A549 (cell line): Measurements from ENCODE around the gene SCAMP2. TPM values are rescaled to one million over a fixed set of nuclear protein-coding genes. Genes with fewer than 3 reads are reported as not detected.

Source experiments
- ATAC-seq, 2 experiments: fragments of 200-7000 bp in 1 of 2; fragments of >200 bp in 1 of 2; cut with Nextera tagmentation in 1 of 2; cut with Tn5 transposase in 1 of 2; 3 replicates each; pipeline versions ENCODE4 v1.8.0 to v1.9.1; 2018 to 2020; ENCODE audit warnings: mild to moderate bottlenecking in 1 of 2, moderate library complexity in 1 of 2
- CTCF ChIA-PET: fragments of 300-600 bp; sonication (Branson Sonifier 250); formaldehyde crosslinking; extraction: SDS; loops from one replicate; lab custom pipeline; 2021; ENCODE audit warnings: antibody characterized with exemption, inconsistent platforms; lab: Yijun Ruan, JAX
- POLR2A ChIA-PET: fragments of 350-600 bp; formaldehyde crosslinking; extraction: SDS; loops from one replicate; lab custom pipeline; 2021; ENCODE audit warnings: antibody characterized with exemption, inconsistent platforms; lab: Yijun Ruan, JAX
- DNase-seq, 2 experiments: peaks; one replicate each; pipeline versions ENCODE4 v3.0.0 to v3.0.0-alpha.2; 2011 to 2016; ENCODE audit warnings: low read depth in 1 of 2, low spot score in 1 of 2
- FAIRE-seq: peaks from 2 replicates; lab custom pipeline; 2011; peaks lifted over from hg19 to GRCh38; lab: Jason Lieb, UNC
- H3K27ac ChIP-seq, 2 experiments: fragments of >200 bp; sonication (Bioruptor Twin); formaldehyde crosslinking; 3 replicates each; pipeline ENCODE4 v1.5.1; 2016 to 2017
- H3K4me1 ChIP-seq: fragments of >200 bp; sonication (Bioruptor Twin); formaldehyde crosslinking; 3 replicates; pipeline ENCODE4 v1.6.1; 2016
- H3K4me2 ChIP-seq: fragments of >200 bp; sonication (Bioruptor Twin); formaldehyde crosslinking; 3 replicates; pipeline ENCODE4 v1.6.1; 2016
- H3K4me3 ChIP-seq: fragments of >200 bp; sonication (Bioruptor Twin); formaldehyde crosslinking; 3 replicates; pipeline ENCODE4 v1.5.1; 2016
- H3K9me3 ChIP-seq: fragments of >200 bp; sonication (Bioruptor Twin); formaldehyde crosslinking; 3 replicates; pipeline ENCODE4 v1.6.1; 2016
- ATOH8 ChIP-seq: fragments of 250-450 bp; sonication (Bioruptor Pico); IDR thresholded peaks from 2 replicates; pipeline ENCODE4 v1.5.0; 2020; ENCODE audit warnings: low read depth, mild to moderate bottlenecking, moderate library complexity
- BHLHE40 ChIP-seq: IDR thresholded peaks from 2 replicates; pipeline ENCODE4 v1.6.1; 2012; ENCODE audit warnings: low read depth, low read length, inconsistent platforms
- CBX2 ChIP-seq: fragments of 200-600 bp; sonication (generic); IDR thresholded peaks from 2 replicates; pipeline ENCODE4 v1.6.1; 2016; ENCODE audit warnings: low read depth, mild to moderate bottlenecking, borderline replicate concordance
- CHD2 ChIP-seq: fragments of 150-350 bp; IDR thresholded peaks from 2 replicates; pipeline ENCODE4 v1.6.1; 2014; ENCODE audit warnings: low read length; ENCODE audit not compliant: partially characterized antibody
- CHD4 ChIP-seq: fragments of 200-600 bp; sonication (generic); IDR thresholded peaks from 2 replicates; pipeline ENCODE4 v1.6.1; 2016; ENCODE audit warnings: antibody characterized with exemption, mild to moderate bottlenecking, borderline replicate concordance
- EHF ChIP-seq: fragments of 250-450 bp; sonication (Bioruptor Pico); IDR thresholded peaks from 2 replicates; pipeline ENCODE4 v1.5.0; 2020; ENCODE audit warnings: mild to moderate bottlenecking
- EHMT2 ChIP-seq: fragments of 200-600 bp; sonication (generic); IDR thresholded peaks from 2 replicates; pipeline ENCODE4 v1.6.1; 2016; ENCODE audit warnings: antibody characterized with exemption, low read depth, mild to moderate bottlenecking, moderate library complexity
- FOSB ChIP-seq: fragments of 250-450 bp; sonication (Bioruptor Pico); IDR thresholded peaks from 2 replicates; pipeline ENCODE4 v1.5.0; 2020; ENCODE audit warnings: mild to moderate bottlenecking, moderate library complexity
- HDAC2 ChIP-seq: fragments of 200-600 bp; sonication (generic); IDR thresholded peaks from 2 replicates; pipeline ENCODE4 v1.6.1; 2016
- HES2 ChIP-seq: fragments of >200 bp; sonication (Bioruptor Twin); formaldehyde crosslinking; IDR thresholded peaks from 2 replicates; pipeline ENCODE4 v1.6.1; 2016
- HEYL ChIP-seq: fragments of 250-450 bp; sonication (Bioruptor Pico); IDR thresholded peaks from 2 replicates; pipeline ENCODE4 v1.8.0; 2021; ENCODE audit warnings: mild to moderate bottlenecking, moderate library complexity
- HOXB13 ChIP-seq: fragments of 250-450 bp; sonication (Bioruptor Pico); IDR thresholded peaks from 2 replicates; pipeline ENCODE4 v1.5.0; 2020; ENCODE audit warnings: low read depth, mild to moderate bottlenecking, moderate library complexity
- KDM5A ChIP-seq: fragments of 200-600 bp; sonication (generic); IDR thresholded peaks from 2 replicates; pipeline ENCODE4 v1.6.1; 2016; ENCODE audit warnings: antibody characterized with exemption, mild to moderate bottlenecking
- MAFK ChIP-seq: fragments of 450-650 bp; IDR thresholded peaks from 2 replicates; pipeline ENCODE4 v1.6.1; 2014; ENCODE audit not compliant: partially characterized antibody
- NR3C1 ChIP-seq: fragments of >200 bp; sonication (Bioruptor Twin); formaldehyde crosslinking; IDR thresholded peaks from 3 replicates; pipeline ENCODE4 v1.6.1; 2017
- POLR2AphosphoS2 ChIP-seq: conservative IDR thresholded peaks from 2 replicates; pipeline ENCODE4 v1.6.1; 2012; ENCODE audit warnings: low read length, improper control_type of control experiment, inconsistent platforms
- RCOR1 ChIP-seq: fragments of 150-350 bp; IDR thresholded peaks from 2 replicates; pipeline ENCODE4 v1.6.1; 2014; ENCODE audit warnings: antibody characterized with exemption, low read length, low read depth
- RFX5 ChIP-seq: fragments of 450-650 bp; IDR thresholded peaks from 2 replicates; pipeline ENCODE4 v1.7.1; 2014; ENCODE audit warnings: antibody characterized with exemption, mild to moderate bottlenecking, moderate library complexity
- SREBF2 ChIP-seq: fragments of 450-650 bp; IDR thresholded peaks from 2 replicates; pipeline ENCODE4 v1.6.1; 2014; ENCODE audit warnings: mild to moderate bottlenecking, moderate library complexity
- TP53 ChIP-seq: fragments of 250-450 bp; sonication (Bioruptor Pico); IDR thresholded peaks from 2 replicates; pipeline ENCODE4 v1.5.0; 2021; ENCODE audit warnings: mild to moderate bottlenecking, moderate library complexity
- ZNF302 ChIP-seq: fragments of 250-450 bp; sonication (Bioruptor Pico); IDR thresholded peaks from 2 replicates; pipeline ENCODE4 v1.9.0; 2021; ENCODE audit warnings: inconsistent platforms, mild to moderate bottlenecking, moderate library complexity
- WGBS: methylation state at CpG from one replicate; pipeline ENCODE4 v1.1.6; 2017; ENCODE audit errors: missing lambda C conversion rate; 5-methylcytosine and 5-hydroxymethylcytosine counted together
- polyA plus RNA-seq, 4 experiments: library from polyadenylated mRNA; depleted of rRNA in 3 of 4; stranded (reverse); fragments of >200 nt; fragmentation: RNase III in 1 of 4; extraction: RNeasy Plus Mini Kit Qiagen cat#74134 plus additional on column Dnase treatment in 1 of 4; gene quantifications; 2 replicates in 3 of 4; 3 replicates in 1 of 4; pipeline ENCODE4 v1.2.3, GENCODE V29; 2011 to 2017
- TF ChIP-seq, protein P1 (sequence below): IDR thresholded peaks from 2 replicates; pipeline ENCODE4 v1.6.1; 2012
- TF ChIP-seq, protein P2 (sequence below): fragments of >200 bp; sonication (Bioruptor Twin); formaldehyde crosslinking; IDR thresholded peaks from 3 replicates; pipeline ENCODE4 v1.5.1; 2016
- TF ChIP-seq, protein P3 (sequence below): IDR thresholded peaks from 2 replicates; pipeline ENCODE4 v1.6.1; 2012; ENCODE audit warnings: low read depth, borderline replicate concordance
- TF ChIP-seq, protein P4 (sequence below): fragments of >200 bp; sonication (Bioruptor Twin); formaldehyde crosslinking; IDR thresholded peaks from 3 replicates; pipeline ENCODE4 v1.6.1; 2016

SCAMP2 gene
- polyA plus RNA-seq, 2 of the 4 experiments (the other 2 are of a cell fraction), result 41.5 to 128 TPM

DNA sequence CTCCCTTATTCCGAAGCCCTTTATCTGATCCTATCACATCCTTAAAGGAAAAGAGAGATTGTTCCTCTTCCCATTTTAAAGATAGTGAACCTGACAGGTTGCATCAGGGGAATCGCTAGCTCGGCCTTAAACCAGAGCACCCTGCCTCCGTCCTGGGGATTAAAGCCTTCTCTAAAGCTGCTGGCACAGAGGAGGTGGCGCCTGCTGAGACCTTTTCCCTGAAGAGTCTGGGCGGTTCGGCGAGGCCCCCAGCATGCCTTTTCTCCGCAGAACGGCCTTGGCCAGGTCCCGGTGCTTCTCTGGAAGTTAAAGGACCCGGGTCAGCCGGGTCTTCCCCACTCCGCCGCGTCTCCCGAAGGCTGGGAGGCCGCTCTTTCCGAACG lies 32.9 kb upstream of the SCAMP2 start:
- peak overlapping the region; percentile 78 for H3K4me3 ChIP-seq
- H3K27ac ChIP-seq, result peak overlapping the region; percentile 92
- TF ChIP-seq ZNF302 (no peak), CBX2 (no peak), FOSB (no peak), HDAC2 (no peak), TP53 (CRISPR knock-in tag) (no peak), ATOH8 (CRISPR knock-in tag) (no peak), BHLHE40 (no peak), HEYL (no peak), SREBF2 (no peak), EHF (CRISPR knock-in tag) (no peak), CHD2 (no peak), RFX5 (no peak), HES2 (no peak)
- TF ChIP-seq, protein P1, sequence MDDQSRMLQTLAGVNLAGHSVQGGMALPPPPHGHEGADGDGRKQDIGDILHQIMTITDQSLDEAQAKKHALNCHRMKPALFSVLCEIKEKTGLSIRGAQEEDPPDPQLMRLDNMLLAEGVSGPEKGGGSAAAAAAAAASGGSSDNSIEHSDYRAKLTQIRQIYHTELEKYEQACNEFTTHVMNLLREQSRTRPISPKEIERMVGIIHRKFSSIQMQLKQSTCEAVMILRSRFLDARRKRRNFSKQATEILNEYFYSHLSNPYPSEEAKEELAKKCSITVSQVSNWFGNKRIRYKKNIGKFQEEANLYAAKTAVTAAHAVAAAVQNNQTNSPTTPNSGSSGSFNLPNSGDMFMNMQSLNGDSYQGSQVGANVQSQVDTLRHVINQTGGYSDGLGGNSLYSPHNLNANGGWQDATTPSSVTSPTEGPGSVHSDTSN, result no peak
- TF ChIP-seq, protein P2, sequence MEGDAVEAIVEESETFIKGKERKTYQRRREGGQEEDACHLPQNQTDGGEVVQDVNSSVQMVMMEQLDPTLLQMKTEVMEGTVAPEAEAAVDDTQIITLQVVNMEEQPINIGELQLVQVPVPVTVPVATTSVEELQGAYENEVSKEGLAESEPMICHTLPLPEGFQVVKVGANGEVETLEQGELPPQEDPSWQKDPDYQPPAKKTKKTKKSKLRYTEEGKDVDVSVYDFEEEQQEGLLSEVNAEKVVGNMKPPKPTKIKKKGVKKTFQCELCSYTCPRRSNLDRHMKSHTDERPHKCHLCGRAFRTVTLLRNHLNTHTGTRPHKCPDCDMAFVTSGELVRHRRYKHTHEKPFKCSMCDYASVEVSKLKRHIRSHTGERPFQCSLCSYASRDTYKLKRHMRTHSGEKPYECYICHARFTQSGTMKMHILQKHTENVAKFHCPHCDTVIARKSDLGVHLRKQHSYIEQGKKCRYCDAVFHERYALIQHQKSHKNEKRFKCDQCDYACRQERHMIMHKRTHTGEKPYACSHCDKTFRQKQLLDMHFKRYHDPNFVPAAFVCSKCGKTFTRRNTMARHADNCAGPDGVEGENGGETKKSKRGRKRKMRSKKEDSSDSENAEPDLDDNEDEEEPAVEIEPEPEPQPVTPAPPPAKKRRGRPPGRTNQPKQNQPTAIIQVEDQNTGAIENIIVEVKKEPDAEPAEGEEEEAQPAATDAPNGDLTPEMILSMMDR, result no peak
- TF ChIP-seq, protein P3, sequence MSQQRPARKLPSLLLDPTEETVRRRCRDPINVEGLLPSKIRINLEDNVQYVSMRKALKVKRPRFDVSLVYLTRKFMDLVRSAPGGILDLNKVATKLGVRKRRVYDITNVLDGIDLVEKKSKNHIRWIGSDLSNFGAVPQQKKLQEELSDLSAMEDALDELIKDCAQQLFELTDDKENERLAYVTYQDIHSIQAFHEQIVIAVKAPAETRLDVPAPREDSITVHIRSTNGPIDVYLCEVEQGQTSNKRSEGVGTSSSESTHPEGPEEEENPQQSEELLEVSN, result no peak
- TF ChIP-seq, protein P4, sequence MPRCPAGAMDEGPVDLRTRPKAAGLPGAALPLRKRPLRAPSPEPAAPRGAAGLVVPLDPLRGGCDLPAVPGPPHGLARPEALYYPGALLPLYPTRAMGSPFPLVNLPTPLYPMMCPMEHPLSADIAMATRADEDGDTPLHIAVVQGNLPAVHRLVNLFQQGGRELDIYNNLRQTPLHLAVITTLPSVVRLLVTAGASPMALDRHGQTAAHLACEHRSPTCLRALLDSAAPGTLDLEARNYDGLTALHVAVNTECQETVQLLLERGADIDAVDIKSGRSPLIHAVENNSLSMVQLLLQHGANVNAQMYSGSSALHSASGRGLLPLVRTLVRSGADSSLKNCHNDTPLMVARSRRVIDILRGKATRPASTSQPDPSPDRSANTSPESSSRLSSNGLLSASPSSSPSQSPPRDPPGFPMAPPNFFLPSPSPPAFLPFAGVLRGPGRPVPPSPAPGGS, result no peak
- ATAC-seq (peak; percentile 46 to 64), FAIRE-seq (no peak), DNase-seq (peak in 1 of 2 experiments; percentile 49)
- H3K9me3 ChIP-seq, result no peaks in the 10 kb centered on the region
- peaks cover 16% of the 10 kb centered on the region for H3K4me1 ChIP-seq
- peak overlapping the region; percentile 95 for H3K4me2 ChIP-seq
- 1% methylated on average over 19 of the region's 20 CpGs for WGBS
- ChIA-PET POLR2A (interaction anchor here (0.7 to 1.7 kb wide), 12 partner anchors 9 to 123 kb away, joined by 3 to 31 read pairs (median 6); partner anchors contain the start of genes COX5A, MPI, PPCDC and RPP25), CTCF (interaction anchor here (1.0 to 5.2 kb wide), 9 partner anchors 9 to 271 kb away, joined by 3 to 36 read pairs (median 6); partner anchors contain the start of gene MPI)

- Histone ChIP-seq H3K4me2 (no peak overlapping the region), H3K9me3 (no peaks in the 10 kb centered on the region), H3K4me3 (no peak overlapping the region), H3K27ac (no peak overlapping the region), H3K4me1 (peaks cover 16% of the 10 kb centered on the region)
- DNase-seq (no peak), ATAC-seq (no peak), FAIRE-seq (no peak)
- POLR2A ChIA-PET, result no interaction called here
- CTCF ChIA-PET, result interaction anchor here (1.0 to 7.7 kb wide), 6 partner anchors 14 to 116 kb away, joined by 3 to 92 read pairs (median 24); partner anchors contain the start of gene MPI
- WGBS, result 92% methylated on average over 7 of the region's 7 CpGs
- TF ChIP-seq NR3C1, result no peak
- no peak for TF ChIP-seq POLR2AphosphoS2
- no peak for TF ChIP-seq HOXB13 (CRISPR knock-in tag)
- TF ChIP-seq, protein P2, result no peak
- no peak for TF ChIP-seq MAFK
- TF ChIP-seq RCOR1, result no peak
- TF ChIP-seq EHMT2, result no peak
- TF ChIP-seq TP53 (CRISPR knock-in tag), result no peak
- no peak for TF ChIP-seq KDM5A
- no peak for TF ChIP-seq CHD4
- TF ChIP-seq HEYL, result no peak
Measured at GRCh38 chr15:74904190-74904805, 31.1 kb upstream of the SCAMP2 start.
